PC-3 (cell line): ENCODE measurements around the gene VPS13A.

Experiments used
- CTCF ChIP-seq: fragments of 300-600 bp; sonication (generic); conservative IDR thresholded peaks from 2 replicates; pipeline ENCODE4 v1.5.1; 2017; ENCODE audit warnings: antibody characterized with exemption, low read depth, mild to moderate bottlenecking, low read length
- EZH2 ChIP-seq: fragments of 300-600 bp; sonication (generic); IDR thresholded peaks from one replicate; pipeline ENCODE4 v1.6.1; 2017; ENCODE audit warnings: antibody characterized with exemption, mild to moderate bottlenecking, low read length; ENCODE audit not compliant: unreplicated experiment

DNA sequence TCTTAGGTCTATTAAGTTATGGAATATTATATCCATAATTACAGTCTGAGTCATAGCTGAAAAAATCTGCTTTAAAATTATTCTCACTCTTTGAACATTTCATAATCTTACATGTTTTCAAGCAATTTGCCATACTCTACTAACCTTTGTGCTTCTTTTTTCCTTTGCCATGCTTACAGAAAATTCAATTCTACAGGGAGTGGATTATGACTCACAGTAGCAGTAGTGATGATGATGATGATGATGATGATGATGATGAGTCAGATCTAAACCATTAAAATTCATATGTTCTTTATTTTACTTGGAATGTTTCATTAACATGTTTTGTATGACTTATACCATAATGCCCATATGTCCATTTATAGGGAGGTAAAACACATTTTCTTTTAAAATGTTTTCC is 207.1 kb downstream of the VPS13A start:
- TF ChIP-seq CTCF (no peak), EZH2 (no peak)
